ENCODE results near the gene ADAP1. TPM values are rescaled to one million over a fixed set of nuclear protein-coding genes. Genes with fewer than 3 reads are reported as not detected.
A peak's percentile ranks its signal among the peaks of the same experiment; 100 is the strongest.

The ADAP1 gene
- total RNA-seq, 3 donors from 2014 or later, result 7.5 to 15.5 (median 14.0) TPM

DNA sequence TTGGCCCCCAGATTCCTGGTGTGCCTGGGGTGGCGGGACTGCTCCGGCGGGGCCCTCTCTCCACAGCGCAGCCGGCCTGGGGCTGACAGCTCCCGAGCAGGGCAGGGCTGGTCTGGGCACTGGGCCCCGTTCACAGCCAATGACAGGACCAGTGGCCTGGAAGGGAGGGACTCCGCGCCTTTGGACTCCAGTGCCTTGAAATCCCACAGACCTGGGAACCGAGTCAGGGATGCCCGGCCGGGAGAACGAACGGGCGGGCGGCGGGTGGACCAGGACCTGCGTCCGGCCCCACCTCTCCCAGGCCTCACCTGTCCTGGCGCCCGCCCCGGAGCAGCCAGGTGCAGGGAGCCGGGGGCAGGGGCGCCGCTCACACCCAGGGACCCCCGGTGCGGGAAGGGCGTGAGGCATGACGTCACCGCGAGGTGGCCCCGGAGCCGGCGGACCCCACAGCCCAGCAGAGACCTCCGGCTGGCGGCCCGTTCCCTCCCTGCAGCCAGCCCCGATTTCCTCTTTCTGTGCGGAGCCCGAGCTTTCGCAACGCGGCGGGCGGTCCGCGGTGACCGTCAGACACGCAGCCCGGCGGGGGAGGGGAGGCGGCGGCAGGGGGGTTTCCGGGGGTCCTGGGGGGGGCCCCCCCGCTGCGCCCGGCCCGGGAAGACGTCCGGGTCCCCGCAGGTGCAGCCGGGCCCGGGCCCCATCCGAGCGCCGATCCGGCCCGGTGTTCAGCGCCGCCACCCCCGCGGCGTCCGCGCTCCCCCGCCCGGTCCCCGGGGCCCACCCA is 743 bp downstream of the ADAP1 start:
- peak; percentile 41 to 68 for DNase-seq (ENCODE audit: low spot score in 2 of 2)
- Histone ChIP-seq H3K4me3 (peak overlapping the region; percentile 50 to 71 (median 60)), H3K27ac (no peak overlapping the region), H3K9me3 (no peaks in the 10 kb centered on the region), H3K4me1 (no peaks in the 10 kb centered on the region), H3K27me3 (peaks cover 0 to 27% of the 10 kb centered on the region in 2 donors), H3K36me3 (no peaks in the 10 kb centered on the region)
- TF ChIP-seq, protein P1, sequence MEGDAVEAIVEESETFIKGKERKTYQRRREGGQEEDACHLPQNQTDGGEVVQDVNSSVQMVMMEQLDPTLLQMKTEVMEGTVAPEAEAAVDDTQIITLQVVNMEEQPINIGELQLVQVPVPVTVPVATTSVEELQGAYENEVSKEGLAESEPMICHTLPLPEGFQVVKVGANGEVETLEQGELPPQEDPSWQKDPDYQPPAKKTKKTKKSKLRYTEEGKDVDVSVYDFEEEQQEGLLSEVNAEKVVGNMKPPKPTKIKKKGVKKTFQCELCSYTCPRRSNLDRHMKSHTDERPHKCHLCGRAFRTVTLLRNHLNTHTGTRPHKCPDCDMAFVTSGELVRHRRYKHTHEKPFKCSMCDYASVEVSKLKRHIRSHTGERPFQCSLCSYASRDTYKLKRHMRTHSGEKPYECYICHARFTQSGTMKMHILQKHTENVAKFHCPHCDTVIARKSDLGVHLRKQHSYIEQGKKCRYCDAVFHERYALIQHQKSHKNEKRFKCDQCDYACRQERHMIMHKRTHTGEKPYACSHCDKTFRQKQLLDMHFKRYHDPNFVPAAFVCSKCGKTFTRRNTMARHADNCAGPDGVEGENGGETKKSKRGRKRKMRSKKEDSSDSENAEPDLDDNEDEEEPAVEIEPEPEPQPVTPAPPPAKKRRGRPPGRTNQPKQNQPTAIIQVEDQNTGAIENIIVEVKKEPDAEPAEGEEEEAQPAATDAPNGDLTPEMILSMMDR (IDR thresholded peaks at IDR 0.05), result no peak
- TF ChIP-seq POLR2A (IDR thresholded peaks at IDR 0.05), result no peak
- TF ChIP-seq POLR2AphosphoS5 (IDR thresholded peaks at IDR 0.05), result no peak
- intact Hi-C loops (cut with DNase I; ENCODE audit: low total_unique reads), result loop anchor here (2.0 kb wide), 1 partner anchor 45 kb away; no protein-coding TSS in a partner anchor

DNA sequence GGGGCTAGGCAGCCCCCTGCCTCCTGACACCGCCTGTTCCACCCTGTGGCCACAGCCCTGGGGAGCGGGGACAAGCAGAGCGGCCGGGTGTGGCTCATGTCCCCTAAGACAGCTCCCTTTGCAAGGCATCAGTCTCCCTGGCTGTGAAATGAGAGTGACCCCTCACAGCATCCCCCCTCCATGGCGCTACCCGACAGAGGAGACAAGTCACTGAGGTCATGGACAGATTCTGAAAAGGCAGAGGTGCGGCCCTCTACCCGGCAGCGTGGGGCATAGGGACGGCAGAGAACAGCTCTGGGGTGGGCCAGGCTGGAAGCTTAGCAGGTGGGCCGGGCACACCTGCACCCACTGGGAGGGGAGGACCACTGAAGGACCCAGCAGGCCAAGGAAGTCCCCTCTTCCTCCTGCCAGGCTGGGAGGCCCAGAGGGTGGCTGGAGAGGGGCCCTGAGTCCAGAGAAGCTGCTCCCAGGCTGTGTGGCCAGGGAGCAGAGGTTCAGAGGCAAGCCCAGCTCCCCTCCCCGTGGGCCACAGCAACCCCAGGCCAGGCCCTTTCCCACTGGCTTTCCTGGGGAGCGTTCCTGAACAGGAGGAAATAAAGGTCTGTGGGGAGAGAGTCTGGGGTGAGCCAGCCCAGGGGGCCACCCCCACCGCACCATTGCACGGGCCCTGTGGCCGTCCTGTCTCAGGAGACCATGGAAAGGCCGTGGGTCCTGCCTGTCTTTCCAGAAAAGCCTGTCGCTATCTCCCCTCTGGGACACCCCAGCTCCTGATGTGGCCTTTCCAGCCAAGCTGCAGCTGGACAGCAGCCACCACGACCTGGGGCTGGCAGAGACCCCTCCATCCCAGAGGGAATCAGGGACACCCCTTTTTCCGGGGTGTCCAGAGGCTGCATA is 1.7 kb downstream of the ADAP1 start:
- Histone ChIP-seq H3K4me1 (no peaks in the 10 kb centered on the region), H3K27me3 (peaks cover 0 to 21% of the 10 kb centered on the region in 2 donors), H3K4me3 (peak overlapping the region in 2 of 3 donors; percentile 50 to 71), H3K36me3 (no peaks in the 10 kb centered on the region), H3K27ac (no peak overlapping the region), H3K9me3 (no peaks in the 10 kb centered on the region)
- intact Hi-C loops (cut with DNase I; ENCODE audit: low total_unique reads), result loop anchor here (2.0 kb wide), 1 partner anchor 44 kb away; no protein-coding TSS in a partner anchor
- peak in 1 of 2 donors; percentile 38 for DNase-seq (ENCODE audit: low spot score in 2 of 2)
- TF ChIP-seq POLR2A (IDR thresholded peaks at IDR 0.05) (no peak), POLR2AphosphoS5 (IDR thresholded peaks at IDR 0.05) (no peak)
- TF ChIP-seq, protein P1 (IDR thresholded peaks at IDR 0.05), result no peak

DNA sequence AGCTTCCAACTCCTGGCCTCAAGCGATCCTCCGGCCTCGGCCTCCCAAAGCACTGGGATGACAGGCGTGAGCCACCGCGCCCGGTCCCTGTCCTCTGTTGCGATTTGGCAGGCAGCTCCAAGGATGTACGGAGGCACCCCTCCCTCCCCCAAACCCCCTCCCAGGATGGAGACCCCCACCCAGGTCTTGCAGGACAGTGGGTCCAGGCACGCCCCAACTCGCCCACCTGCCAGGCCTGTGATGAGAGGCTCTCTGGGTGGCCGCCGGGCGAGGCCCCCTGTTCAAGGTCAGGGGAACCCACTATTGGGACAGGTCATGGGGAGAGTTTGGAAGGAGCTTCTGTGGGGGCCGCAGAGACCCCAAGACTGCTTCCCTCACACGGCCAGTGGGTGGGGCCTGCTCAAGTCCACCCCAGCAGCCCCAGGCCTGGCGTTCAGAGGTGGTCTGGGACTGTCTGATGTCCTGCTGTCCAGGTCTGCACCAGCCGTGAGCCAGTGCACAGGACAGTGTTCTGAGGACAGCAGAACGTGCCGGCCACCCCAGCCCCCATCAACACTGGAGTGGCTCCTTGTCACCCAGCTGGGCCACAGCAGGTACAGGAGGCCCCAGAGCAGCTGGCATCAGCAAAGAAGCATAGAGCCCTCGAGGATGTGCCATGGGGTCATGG is 2.5 kb downstream of the ADAP1 start:
- Histone ChIP-seq H3K27ac (no peak overlapping the region), H3K4me3 (no peak overlapping the region), H3K27me3 (peaks cover 0 to 21% of the 10 kb centered on the region in 2 donors), H3K9me3 (no peaks in the 10 kb centered on the region), H3K36me3 (no peaks in the 10 kb centered on the region), H3K4me1 (no peaks in the 10 kb centered on the region)
- intact Hi-C loops (cut with DNase I; ENCODE audit: low total_unique reads), result loop anchor here (2.0 kb wide), 1 partner anchor 43 kb away; no protein-coding TSS in a partner anchor
- peak in 1 of 2 donors; percentile 37 for DNase-seq (ENCODE audit: low spot score in 2 of 2)
- TF ChIP-seq, protein P1 (IDR thresholded peaks at IDR 0.05), result no peak
- TF ChIP-seq POLR2AphosphoS5 (IDR thresholded peaks at IDR 0.05) (no peak), POLR2A (IDR thresholded peaks at IDR 0.05) (no peak)

DNA sequence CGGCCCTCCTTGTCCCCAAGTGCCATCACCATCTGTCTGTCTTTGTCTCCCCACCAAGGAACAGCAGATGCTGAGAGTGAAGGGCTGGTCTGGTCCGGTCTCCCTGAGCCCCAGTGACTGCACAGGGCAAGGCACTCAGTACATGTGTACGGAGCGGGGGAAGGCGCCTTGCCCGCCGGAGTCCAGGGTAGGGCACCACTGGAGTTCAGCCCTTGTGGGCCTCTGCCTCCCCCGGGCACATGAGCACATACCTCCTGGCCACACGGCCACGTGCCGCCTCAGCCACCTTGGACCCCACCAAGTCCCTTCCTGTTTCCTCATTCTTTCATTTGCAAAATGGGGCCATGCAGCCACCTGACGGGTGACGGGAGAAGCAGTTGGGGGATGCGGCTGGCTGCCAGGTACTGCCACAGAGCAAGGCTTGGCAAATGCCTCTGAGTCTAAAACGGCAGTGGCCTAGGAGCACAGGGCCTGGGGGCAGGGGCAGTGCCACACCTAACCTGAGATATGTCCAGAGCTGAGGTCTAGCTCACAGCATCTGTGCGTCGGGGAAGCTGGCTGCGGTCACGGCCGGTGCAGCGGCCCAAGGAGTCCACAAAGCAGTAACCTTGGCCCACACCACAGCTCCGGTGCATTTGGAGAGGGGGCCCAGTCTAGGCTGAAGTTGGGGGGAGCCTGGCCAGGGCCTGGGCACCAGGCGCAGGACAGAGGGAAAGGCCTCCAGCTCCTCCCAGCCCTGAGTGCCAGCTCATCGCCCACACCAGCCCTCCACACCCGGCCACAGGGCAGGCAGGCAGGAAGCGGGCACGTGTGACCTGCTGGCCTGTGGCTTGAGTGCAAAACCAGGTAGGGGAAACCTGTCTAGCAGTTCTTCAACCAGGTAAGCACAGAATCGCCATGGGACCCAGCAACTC is 5.2 kb downstream of the ADAP1 start:
- peaks cover 0 to 21% of the 10 kb centered on the region in 2 donors for H3K27me3 ChIP-seq
- peak in 1 of 2 donors; percentile 40 for DNase-seq (ENCODE audit: low spot score in 2 of 2)
- no peaks in the 10 kb centered on the region for H3K9me3 ChIP-seq
- peak overlapping the region in 1 of 2 donors; percentile 19 for H3K27ac ChIP-seq
- intact Hi-C loops (cut with DNase I; ENCODE audit: low total_unique reads), result no loop called here
- H3K36me3 ChIP-seq, result no peaks in the 10 kb centered on the region
- no peak for TF ChIP-seq POLR2A (IDR thresholded peaks at IDR 0.05)
- no peak for TF ChIP-seq POLR2AphosphoS5 (IDR thresholded peaks at IDR 0.05)
- TF ChIP-seq, protein P1 (IDR thresholded peaks at IDR 0.05), result no peak
- peaks cover 0 to 4% of the 10 kb centered on the region in 2 donors for H3K4me1 ChIP-seq
- no peak overlapping the region for H3K4me3 ChIP-seq
